Liver (tissue), 3 donors: ENCODE results near the gene COL24A1.

ENCODE experiments used
- ATF3 ChIP-seq: IDR thresholded peaks from 2 replicates; pipeline ENCODE4 v1.6.1; 2016; ENCODE audit warnings: antibody characterized with exemption
- CTCF ChIP-seq: fragments of 150-350 bp; IDR thresholded peaks from 2 replicates; pipeline ENCODE4 v1.5.1; 2017; ENCODE audit warnings: improper control_type of control experiment, low read depth, low read length; ENCODE audit not compliant: missing input control
- EGR1 ChIP-seq, 2 donors: IDR thresholded peaks; 2 replicates each; pipeline ENCODE4 v1.6.1; 2016 to 2018; ENCODE audit warnings: antibody characterized with exemption in 2 of 2, low read depth in 2 of 2
- FOXA2 ChIP-seq: IDR thresholded peaks from 2 replicates; pipeline ENCODE4 v1.6.1; 2016; ENCODE audit warnings: antibody characterized with exemption
- HNF4G ChIP-seq: IDR thresholded peaks from 2 replicates; pipeline ENCODE4 v1.6.1; 2016; ENCODE audit warnings: antibody characterized with exemption
- JUND ChIP-seq, 2 donors: IDR thresholded peaks; 2 replicates each; pipeline ENCODE4 v1.6.1; 2016; ENCODE audit warnings: antibody characterized with exemption in 2 of 2
- MAX ChIP-seq: IDR thresholded peaks from 2 replicates; pipeline ENCODE4 v1.6.1; 2016; ENCODE audit warnings: antibody characterized with exemption
- RAD21 ChIP-seq, 2 donors: IDR thresholded peaks; 2 replicates each; pipeline ENCODE4 v1.6.1; 2016; ENCODE audit warnings: antibody characterized with exemption in 2 of 2, mild to moderate bottlenecking in 2 of 2
- REST ChIP-seq: IDR thresholded peaks from 2 replicates; pipeline ENCODE4 v1.6.1; 2016; ENCODE audit warnings: antibody characterized with exemption, mild to moderate bottlenecking
- SP1 ChIP-seq: IDR thresholded peaks from 2 replicates; pipeline ENCODE4 v1.6.1; 2018; ENCODE audit warnings: antibody characterized with exemption, mild to moderate bottlenecking
- TAF1 ChIP-seq: conservative IDR thresholded peaks from 2 replicates; pipeline ENCODE4 v1.6.1; 2016; ENCODE audit warnings: antibody characterized with exemption, mild to moderate bottlenecking
- YY1 ChIP-seq: IDR thresholded peaks from 2 replicates; pipeline ENCODE4 v1.6.1; 2016; ENCODE audit warnings: antibody characterized with exemption, mild to moderate bottlenecking
- ZBTB33 ChIP-seq: IDR thresholded peaks from 2 replicates; pipeline ENCODE4 v1.6.1; 2016; ENCODE audit warnings: antibody characterized with exemption
- donor health status: healthy.
- donor health status: healthy.

DNA sequence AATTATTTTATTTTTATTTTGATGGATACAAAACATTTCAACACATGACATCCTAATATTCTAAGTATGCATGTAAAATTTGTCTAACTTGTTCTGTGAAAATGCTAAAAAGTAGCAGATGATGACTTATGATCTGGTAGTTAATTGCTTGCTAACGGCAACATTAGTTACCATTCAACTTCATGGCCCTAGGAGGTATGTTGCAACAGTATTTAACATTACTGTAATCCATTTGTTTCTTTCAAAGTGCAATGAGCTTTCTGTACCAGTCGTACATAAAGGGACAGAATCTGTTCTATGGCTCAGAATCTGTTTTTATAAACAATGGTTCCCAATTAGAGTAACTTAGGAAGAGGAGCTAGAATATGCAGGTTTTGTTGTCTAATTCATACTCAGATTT is 356.8 kb downstream of the COL24A1 start:
- TF ChIP-seq EGR1 (IDR thresholded peaks at IDR 0.05; ENCODE audit: low read depth in 2 of 2) = no peak
- TF ChIP-seq CTCF = no peak
- TF ChIP-seq ZBTB33 = no peak
- TF ChIP-seq ATF3 = no peak
- TF ChIP-seq RAD21 (IDR thresholded peaks at IDR 0.05) = no peak
- TF ChIP-seq SP1 = no peak
- no peak for TF ChIP-seq JUND (IDR thresholded peaks at IDR 0.05)
- no peak for TF ChIP-seq HNF4G
- TF ChIP-seq REST = no peak
- TF ChIP-seq TAF1 = no peak
- no peak for TF ChIP-seq MAX
- TF ChIP-seq YY1 = no peak
- no peak for TF ChIP-seq FOXA2
